ENCODE results near the gene MAP3K5. TPM values are rescaled to one million over a fixed set of nuclear protein-coding genes. Genes with fewer than 3 reads are reported as not detected.
A peak's percentile ranks its signal among the peaks of the same experiment; 100 is the strongest.

Gene MAP3K5, protein sequence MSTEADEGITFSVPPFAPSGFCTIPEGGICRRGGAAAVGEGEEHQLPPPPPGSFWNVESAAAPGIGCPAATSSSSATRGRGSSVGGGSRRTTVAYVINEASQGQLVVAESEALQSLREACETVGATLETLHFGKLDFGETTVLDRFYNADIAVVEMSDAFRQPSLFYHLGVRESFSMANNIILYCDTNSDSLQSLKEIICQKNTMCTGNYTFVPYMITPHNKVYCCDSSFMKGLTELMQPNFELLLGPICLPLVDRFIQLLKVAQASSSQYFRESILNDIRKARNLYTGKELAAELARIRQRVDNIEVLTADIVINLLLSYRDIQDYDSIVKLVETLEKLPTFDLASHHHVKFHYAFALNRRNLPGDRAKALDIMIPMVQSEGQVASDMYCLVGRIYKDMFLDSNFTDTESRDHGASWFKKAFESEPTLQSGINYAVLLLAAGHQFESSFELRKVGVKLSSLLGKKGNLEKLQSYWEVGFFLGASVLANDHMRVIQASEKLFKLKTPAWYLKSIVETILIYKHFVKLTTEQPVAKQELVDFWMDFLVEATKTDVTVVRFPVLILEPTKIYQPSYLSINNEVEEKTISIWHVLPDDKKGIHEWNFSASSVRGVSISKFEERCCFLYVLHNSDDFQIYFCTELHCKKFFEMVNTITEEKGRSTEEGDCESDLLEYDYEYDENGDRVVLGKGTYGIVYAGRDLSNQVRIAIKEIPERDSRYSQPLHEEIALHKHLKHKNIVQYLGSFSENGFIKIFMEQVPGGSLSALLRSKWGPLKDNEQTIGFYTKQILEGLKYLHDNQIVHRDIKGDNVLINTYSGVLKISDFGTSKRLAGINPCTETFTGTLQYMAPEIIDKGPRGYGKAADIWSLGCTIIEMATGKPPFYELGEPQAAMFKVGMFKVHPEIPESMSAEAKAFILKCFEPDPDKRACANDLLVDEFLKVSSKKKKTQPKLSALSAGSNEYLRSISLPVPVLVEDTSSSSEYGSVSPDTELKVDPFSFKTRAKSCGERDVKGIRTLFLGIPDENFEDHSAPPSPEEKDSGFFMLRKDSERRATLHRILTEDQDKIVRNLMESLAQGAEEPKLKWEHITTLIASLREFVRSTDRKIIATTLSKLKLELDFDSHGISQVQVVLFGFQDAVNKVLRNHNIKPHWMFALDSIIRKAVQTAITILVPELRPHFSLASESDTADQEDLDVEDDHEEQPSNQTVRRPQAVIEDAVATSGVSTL (N-terminal part only)
- 0.02 and 0.28 TPM in 2 replicates for total RNA-seq (ENCODE audit: low replicate concordance)

DNA sequence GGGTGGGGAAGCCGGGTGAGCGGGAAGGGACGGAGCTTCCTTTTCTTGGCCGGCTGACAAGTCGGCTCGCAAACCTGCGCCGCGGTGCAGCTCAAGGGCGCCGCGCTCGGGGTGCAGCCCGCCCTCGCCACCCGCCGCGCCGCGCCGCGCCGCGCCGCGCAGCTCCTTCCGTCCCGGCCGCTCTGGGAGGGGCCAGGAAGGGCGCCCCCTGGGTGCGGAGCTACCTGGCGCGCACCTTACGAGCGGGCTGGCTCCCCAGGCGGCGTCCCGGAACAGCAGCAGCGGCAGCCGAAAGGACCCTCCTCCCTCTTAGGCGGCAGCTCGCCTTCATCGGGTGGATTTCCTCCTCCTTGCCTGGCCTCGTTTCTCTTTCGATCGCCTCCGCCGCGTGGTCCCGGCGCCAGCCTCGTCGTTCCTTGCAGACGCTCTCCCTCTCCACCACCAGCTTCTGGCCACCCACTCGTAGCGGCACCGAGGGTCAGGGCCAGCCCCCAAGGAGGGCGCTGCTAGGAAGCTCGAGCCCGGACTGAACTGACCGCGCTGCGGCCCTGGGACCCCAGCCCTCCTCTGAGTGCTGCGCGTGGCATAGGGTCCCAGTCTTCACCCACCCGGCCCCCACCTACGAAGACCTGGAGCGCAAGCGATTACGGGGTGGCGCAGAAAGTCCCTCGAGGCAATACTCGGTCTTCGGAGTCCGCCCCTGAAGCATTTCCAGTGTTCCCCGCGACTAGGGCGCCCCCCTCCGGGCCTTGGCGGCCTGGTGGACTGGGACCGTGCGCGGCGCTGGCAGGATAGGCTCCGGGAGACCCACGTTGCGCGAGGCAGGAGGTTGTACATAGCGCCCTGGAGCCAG is at the start of gene MAP3K5:
TSS of gene MAP3K5 (minus strand) at position 68 of the 853 bp plus-strand sequence. CDS start 320 bp downstream, outside the sequence.
- no peak within 1 kb of the TSS for H3K9ac ChIP-seq
- H3K4me2 ChIP-seq: peak within 1 kb of the TSS; percentile 78
- H3K4me1 ChIP-seq: peaks cover 5% of the 10 kb centered on the region
- peaks cover 67% of the 10 kb centered on the region for H3K27me3 ChIP-seq
- H3K27ac ChIP-seq: no peak within 1 kb of the TSS
- H3K4me3 ChIP-seq: peak within 1 kb of the TSS; percentile 51
- H3K79me2 ChIP-seq (ENCODE audit: low read depth): no peaks in the 10 kb centered on the region
- H3K9me3 ChIP-seq (ENCODE audit: low read depth): no peaks in the 10 kb centered on the region
- Mint-ChIP-seq H3K4me3 (peak within 1 kb of the TSS; percentile 92), H3K27ac (peak within 1 kb of the TSS; percentile 62), H3K36me3 (peaks cover 5% of the 10 kb centered on the region), H3K9me3 (peaks cover 3% of the 10 kb centered on the region), H3K4me1 (peaks cover 6% of the 10 kb centered on the region), H3K27me3 (ENCODE audit: insufficient read depth, low read depth) (peaks cover 24% of the 10 kb centered on the region)
- TF ChIP-seq, protein P1, sequence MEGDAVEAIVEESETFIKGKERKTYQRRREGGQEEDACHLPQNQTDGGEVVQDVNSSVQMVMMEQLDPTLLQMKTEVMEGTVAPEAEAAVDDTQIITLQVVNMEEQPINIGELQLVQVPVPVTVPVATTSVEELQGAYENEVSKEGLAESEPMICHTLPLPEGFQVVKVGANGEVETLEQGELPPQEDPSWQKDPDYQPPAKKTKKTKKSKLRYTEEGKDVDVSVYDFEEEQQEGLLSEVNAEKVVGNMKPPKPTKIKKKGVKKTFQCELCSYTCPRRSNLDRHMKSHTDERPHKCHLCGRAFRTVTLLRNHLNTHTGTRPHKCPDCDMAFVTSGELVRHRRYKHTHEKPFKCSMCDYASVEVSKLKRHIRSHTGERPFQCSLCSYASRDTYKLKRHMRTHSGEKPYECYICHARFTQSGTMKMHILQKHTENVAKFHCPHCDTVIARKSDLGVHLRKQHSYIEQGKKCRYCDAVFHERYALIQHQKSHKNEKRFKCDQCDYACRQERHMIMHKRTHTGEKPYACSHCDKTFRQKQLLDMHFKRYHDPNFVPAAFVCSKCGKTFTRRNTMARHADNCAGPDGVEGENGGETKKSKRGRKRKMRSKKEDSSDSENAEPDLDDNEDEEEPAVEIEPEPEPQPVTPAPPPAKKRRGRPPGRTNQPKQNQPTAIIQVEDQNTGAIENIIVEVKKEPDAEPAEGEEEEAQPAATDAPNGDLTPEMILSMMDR (IDR thresholded peaks at IDR 0.05): peak; percentile 74
- TF ChIP-seq EZH2 (IDR thresholded peaks at IDR 0.05): no peak
- H2AFZ ChIP-seq (replicated peaks): peak within 1 kb of the TSS; percentile 94
- DNase-seq (ENCODE audit: low spot score): peak; percentile 85
- H3F3A ChIP-seq (ENCODE audit: low read depth): no peaks in the 10 kb centered on the region
- no peaks in the 10 kb centered on the region for H3K36me3 ChIP-seq
- H4K20me1 ChIP-seq (ENCODE audit: low read depth): no peaks in the 10 kb centered on the region

DNA sequence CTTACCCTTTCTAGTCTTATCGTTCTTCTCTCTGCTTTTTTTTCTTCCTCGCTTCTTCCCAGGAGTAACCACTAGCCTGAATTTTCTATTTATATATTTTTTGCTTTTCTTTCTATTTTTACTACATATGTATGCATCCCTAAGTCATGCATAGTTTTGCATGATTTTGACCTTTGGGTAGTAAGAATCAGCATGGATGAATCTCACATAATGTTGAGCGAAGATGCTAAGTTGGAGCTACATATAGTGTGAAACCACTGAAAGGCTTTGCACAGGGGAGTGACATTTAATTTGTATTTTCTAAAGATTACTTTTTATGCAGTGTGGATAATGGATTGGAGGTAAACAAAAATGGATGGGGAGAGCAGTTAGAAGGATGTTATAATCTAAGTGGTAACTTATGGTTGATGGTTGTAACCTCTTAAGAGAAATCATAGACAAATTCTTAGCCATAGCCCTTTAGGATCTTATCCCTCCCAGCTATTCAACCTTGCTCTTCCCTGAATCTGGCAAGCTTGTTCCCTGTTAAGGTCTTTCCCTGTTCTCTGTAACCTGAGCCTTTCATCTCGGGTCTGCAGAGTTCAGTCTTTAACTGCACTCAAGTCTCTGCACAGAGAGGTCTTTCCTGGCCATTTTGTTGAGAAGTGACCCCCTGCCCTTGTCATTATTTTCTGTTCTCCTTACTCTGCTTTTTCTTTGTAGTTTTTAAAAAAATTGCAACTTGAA is 48.2 kb upstream of the MAP3K5 start:
- no peak overlapping the region for H3K4me3 Mint-ChIP-seq
- DNase-seq (ENCODE audit: low spot score): no peak
- no peak overlapping the region for H3K4me2 ChIP-seq
- no peak overlapping the region for H3K9ac ChIP-seq
- H3K36me3 Mint-ChIP-seq: peaks cover 3% of the 10 kb centered on the region
- H3K9me3 Mint-ChIP-seq: no peaks in the 10 kb centered on the region
- TF ChIP-seq, protein P1 (IDR thresholded peaks at IDR 0.05): no peak
- TF ChIP-seq EZH2phosphoT487 (IDR thresholded peaks at IDR 0.05) (no peak), EZH2 (IDR thresholded peaks at IDR 0.05) (no peak)
- no peak overlapping the region for H3K4me3 ChIP-seq
- no peak overlapping the region for H3K27ac ChIP-seq
- no peaks in the 10 kb centered on the region for H3K79me2 ChIP-seq (ENCODE audit: low read depth)
- no peak overlapping the region for H2AFZ ChIP-seq (replicated peaks)
- H4K20me1 ChIP-seq (ENCODE audit: low read depth): peaks cover 11% of the 10 kb centered on the region
- peaks cover 13% of the 10 kb centered on the region for H3K4me1 Mint-ChIP-seq
- no peaks in the 10 kb centered on the region for H3K27me3 ChIP-seq
- peaks cover 6% of the 10 kb centered on the region for H3K4me1 ChIP-seq
- no peaks in the 10 kb centered on the region for H3K9me3 ChIP-seq (ENCODE audit: low read depth)
- H3K27ac Mint-ChIP-seq: no peak overlapping the region
- H3K36me3 ChIP-seq: no peaks in the 10 kb centered on the region
- no peaks in the 10 kb centered on the region for H3K27me3 Mint-ChIP-seq (ENCODE audit: insufficient read depth, low read depth)
- H3F3A ChIP-seq (ENCODE audit: low read depth): no peaks in the 10 kb centered on the region
